GM12878 (cell line): ENCODE measurements around the gene SACM1L. TPM values are rescaled to one million over a fixed set of nuclear protein-coding genes. Genes with fewer than 3 reads are reported as not detected.

Experiments used
- ATAC-seq: fragments of 200-7000 bp; cut with Tn5 transposase; 3 replicates; pipeline ENCODE4 v1.9.1; 2020; ENCODE audit warnings: mild to moderate bottlenecking, moderate library complexity
- BruUV-seq: library from RNA; stranded (reverse); fragments of 400-500 nt; replicated peaks from 2 replicates; lab custom pipeline; 2021; lab: Mats Ljungman, UMichigan
- CTCF ChIA-PET: fragments of 300-600 bp; sonication (Branson Sonifier 250); formaldehyde crosslinking; extraction: SDS; loops from one replicate; lab custom pipeline; 2021; ENCODE audit warnings: inconsistent platforms; lab: Yijun Ruan, JAX
- POLR2A ChIA-PET: fragments of 350-600 bp; formaldehyde crosslinking; extraction: SDS; loops from one replicate; lab custom pipeline; 2021; ENCODE audit warnings: inconsistent platforms; lab: Charles Lee
- RAD21 ChIA-PET: fragments of 300-600 bp; sonication (Branson Sonifier 250); formaldehyde crosslinking; loops from one replicate; lab custom pipeline; 2023; ENCODE audit warnings: antibody characterized with exemption; ENCODE audit not compliant: unreplicated experiment; lab: Charles Lee
- SMC1A ChIA-PET: fragments of 300-600 bp; sonication (Branson Sonifier 250); formaldehyde crosslinking; loops from one replicate; lab custom pipeline; 2023; ENCODE audit not compliant: unreplicated experiment, uncharacterized antibody; lab: Charles Lee
- DNase-seq: peaks from one replicate; pipeline ENCODE4 v3.0.0-alpha.2; 2011; ENCODE audit warnings: low read depth, low spot score
- FAIRE-seq: peaks from 3 replicates; lab custom pipeline; 2011; peaks lifted over from hg19 to GRCh38; lab: Jason Lieb, UNC
- H2AFZ ChIP-seq: 2 replicates; pipeline ENCODE4 v1.6.0; 2011; ENCODE audit warnings: low read depth, low read length, control low read depth; ENCODE audit not compliant: control insufficient read depth
- H3K27ac ChIP-seq: 2 replicates; pipeline ENCODE4 v1.5.1; 2011; ENCODE audit warnings: control low read depth; ENCODE audit not compliant: control insufficient read depth, insufficient read depth
- H3K27me3 ChIP-seq, 2 experiments: replicated peaks in 1 of 2; 2 replicates each; pipeline versions ENCODE4 v1.6.0 to v1.6.1; 2011; ENCODE audit warnings: low read length in 1 of 2; ENCODE audit not compliant: control insufficient read depth in 2 of 2, insufficient read depth in 2 of 2
- H3K36me3 ChIP-seq, 2 experiments: 2 replicates each; pipeline ENCODE4 v1.5.1; 2011; ENCODE audit warnings: low read length in 1 of 2; ENCODE audit not compliant: control insufficient read depth in 2 of 2, insufficient read depth in 2 of 2
- H3K4me1 ChIP-seq: 2 replicates; pipeline ENCODE4 v1.6.1; 2011; ENCODE audit warnings: mild to moderate bottlenecking, low read length, moderate library complexity, mixed read lengths; ENCODE audit not compliant: control insufficient read depth, insufficient read depth
- H3K4me2 ChIP-seq: 2 replicates; pipeline ENCODE4 v1.6.0; 2011; ENCODE audit warnings: control low read depth; ENCODE audit not compliant: control insufficient read depth, insufficient read depth
- H3K4me3 ChIP-seq: fragments of 200-600 bp; sonication (generic); 2 replicates; pipeline ENCODE4 v1.5.1; 2016
- H3K79me2 ChIP-seq: 2 replicates; pipeline ENCODE4 v1.6.0; 2011; ENCODE audit warnings: low read length; ENCODE audit not compliant: control insufficient read depth, insufficient read depth
- H3K9ac ChIP-seq: 2 replicates; pipeline ENCODE4 v1.8.0; 2011; ENCODE audit warnings: low read length, control low read depth, mixed read lengths; ENCODE audit not compliant: control insufficient read depth, insufficient read depth
- H3K9me3 ChIP-seq: replicated peaks from 3 replicates; pipeline ENCODE4 v1.5.1; 2011; ENCODE audit warnings: mild to moderate bottlenecking, low read length; ENCODE audit not compliant: control insufficient read depth, insufficient read depth
- H4K20me1 ChIP-seq: 2 replicates; pipeline ENCODE4 v1.6.0; 2011; ENCODE audit not compliant: control insufficient read depth, insufficient read depth
- EED ChIP-seq: sonication (generic); IDR thresholded peaks from 2 replicates; pipeline ENCODE4 v1.6.1; 2016; ENCODE audit warnings: antibody characterized with exemption, low read depth
- HCFC1 ChIP-seq: fragments of 150-350 bp; IDR thresholded peaks from 2 replicates; pipeline ENCODE4 v1.6.1; 2014; ENCODE audit warnings: low read length
- KLF5 ChIP-seq: fragments of 450-650 bp; IDR thresholded peaks from 2 replicates; pipeline ENCODE4 v1.6.1; 2014; ENCODE audit warnings: mild to moderate bottlenecking; ENCODE audit not compliant: partially characterized antibody
- LARP7 ChIP-seq: fragments of 450-650 bp; IDR thresholded peaks from 2 replicates; pipeline ENCODE4 v1.6.1; 2017; ENCODE audit warnings: mild to moderate bottlenecking
- MEF2A ChIP-seq: IDR thresholded peaks from 2 replicates; pipeline ENCODE4 v1.6.1; 2011; ENCODE audit warnings: low read depth, mild to moderate bottlenecking, low read length, moderate library complexity; ENCODE audit not compliant: insufficient read depth
- NBN ChIP-seq: fragments of 450-650 bp; IDR thresholded peaks from 2 replicates; pipeline ENCODE4 v1.6.1; 2016
- NR2C1 ChIP-seq: fragments of 450-650 bp; IDR thresholded peaks from 2 replicates; pipeline ENCODE4 v1.6.1; 2017; ENCODE audit warnings: antibody characterized with exemption, mild to moderate bottlenecking, moderate library complexity
- SP1 ChIP-seq: IDR thresholded peaks from one replicate; pipeline ENCODE4 v1.6.1; 2011; ENCODE audit warnings: low read depth, low read length
- SUPT20H ChIP-seq: IDR thresholded peaks from 2 replicates; pipeline ENCODE4 v1.6.1; 2011; ENCODE audit warnings: low read depth, mild to moderate bottlenecking, low read length, moderate library complexity, borderline replicate concordance; ENCODE audit not compliant: control insufficient read depth
- ZBED1 ChIP-seq: IDR thresholded peaks from 2 replicates; pipeline ENCODE4 v1.6.1; 2016; ENCODE audit warnings: borderline replicate concordance
- ZNF622 ChIP-seq: fragments of 450-650 bp; IDR thresholded peaks from 2 replicates; pipeline ENCODE4 v1.6.1; 2017; ENCODE audit warnings: mild to moderate bottlenecking, inconsistent platforms
- WGBS: methylation state at CpG from one replicate; pipeline ENCODE4 v1.1.6; 2016; ENCODE audit warnings: low lambda C conversion rate; ENCODE audit not compliant: insufficient replicate concordance, insufficient coverage; ENCODE audit errors: missing lambda C conversion rate; 5-methylcytosine and 5-hydroxymethylcytosine counted together
- in situ Hi-C: fragments of 300-500 bp; cut with MboI; formaldehyde crosslinking; loops from 9 replicates; pipeline ENCODE4 v1.14.3; 2018; ENCODE audit warnings: mixed read lengths
- intact Hi-C: fragments of 100-400 bp; cut with micrococcal nuclease; formaldehyde crosslinking; loops from one replicate; pipeline ENCODE4 v1.14.2; 2022; ENCODE audit not compliant: unreplicated experiment
- polyA plus RNA-seq, 11 experiments: library from polyadenylated mRNA; depleted of rRNA in 4 of 11; unstranded in 6 of 11; stranded (reverse) in 5 of 11; fragments of >200 nt; fragmentation: Nextera tagmentation in 4 of 11; fragmentation: Illumina TruSeq in 1 of 11; extraction: Ambion mirVana in 4 of 11; extraction: Trizol in 1 of 11; gene quantifications; 1 replicate in 1 of 11; 2 replicates in 10 of 11; pipeline versions ENCODE4 v1.2.1 to v1.2.3, GENCODE V29; 2011 to 2016; ENCODE audit warnings: inconsistent platforms in 2 of 11, missing spikeins in 2 of 11, low read depth in 1 of 11
- total RNA-seq, 4 experiments: library from RNA; depleted of rRNA in 3 of 4; stranded (reverse); fragments of >200 nt in 3 of 4; fragmentation: Illumina TruSeq in 1 of 4; extraction: Trizol in 1 of 4; gene quantifications; 2 replicates each; pipeline versions ENCODE4 v1.2.1 to v1.2.3, GENCODE V29; 2013 to 2021
- TF ChIP-seq, protein P1 (sequence below): fragments of 450-650 bp; conservative IDR thresholded peaks from 2 replicates; pipeline ENCODE4 v1.6.1; 2017; ENCODE audit warnings: mild to moderate bottlenecking, moderate library complexity
- TF ChIP-seq, protein P2 (sequence below): fragments of 150-350 bp; IDR thresholded peaks from 2 replicates; pipeline ENCODE4 v1.6.1; 2016; ENCODE audit warnings: low read depth, low read length
- TF ChIP-seq, protein P3 (sequence below): IDR thresholded peaks from 2 replicates; pipeline ENCODE4 v1.6.1; 2012; ENCODE audit warnings: low read depth, low read length, improper control_type of control experiment
- TF ChIP-seq, protein P4 (sequence below): IDR thresholded peaks from 2 replicates; pipeline ENCODE4 v1.6.1; 2011; ENCODE audit warnings: mild to moderate bottlenecking, low read depth, low read length, moderate library complexity; ENCODE audit not compliant: insufficient replicate concordance

The SACM1L gene
- total and polyA plus RNA-seq, 10 of the 15 experiments (the other 5 are each of a cell fraction or from before 2014, with no cell fraction given), result 16.5 to 48.3 (median 28.9) TPM

DNA sequence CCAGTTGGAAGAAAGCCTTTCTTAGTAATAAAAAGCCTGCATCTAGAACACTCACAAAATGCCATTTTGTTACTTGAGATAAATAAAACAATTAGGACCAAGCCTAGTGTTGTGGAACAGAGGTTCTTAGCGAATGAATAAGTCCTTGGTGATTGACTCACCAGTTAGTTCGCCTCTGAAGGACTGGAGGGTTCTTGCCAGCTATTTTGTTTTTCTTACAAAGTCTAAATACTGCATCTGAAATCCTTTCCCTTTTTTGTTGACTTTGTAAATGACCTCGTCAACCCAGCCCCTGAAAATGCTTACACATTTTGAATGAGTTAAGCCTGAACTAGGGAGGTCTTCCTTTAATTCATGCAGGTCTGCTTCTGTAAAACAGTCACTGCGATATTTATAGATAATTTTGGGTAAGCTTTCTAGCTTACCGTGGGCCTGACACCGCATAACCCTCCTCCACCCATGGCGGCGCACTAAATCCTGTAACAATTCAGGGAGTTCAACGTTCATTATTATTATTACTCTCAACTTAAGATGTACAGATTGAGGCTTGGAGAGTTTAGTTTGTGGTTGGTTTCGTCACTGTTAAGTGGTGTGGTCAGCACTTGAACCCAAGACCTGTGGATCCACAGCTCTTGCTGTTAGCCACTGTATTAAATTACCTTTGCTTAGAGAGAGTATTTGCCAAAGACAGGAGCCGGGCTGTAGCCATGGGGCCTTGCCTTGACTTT, 45.0 kb upstream of the SACM1L start (continued):
- TF ChIP-seq, protein P1, sequence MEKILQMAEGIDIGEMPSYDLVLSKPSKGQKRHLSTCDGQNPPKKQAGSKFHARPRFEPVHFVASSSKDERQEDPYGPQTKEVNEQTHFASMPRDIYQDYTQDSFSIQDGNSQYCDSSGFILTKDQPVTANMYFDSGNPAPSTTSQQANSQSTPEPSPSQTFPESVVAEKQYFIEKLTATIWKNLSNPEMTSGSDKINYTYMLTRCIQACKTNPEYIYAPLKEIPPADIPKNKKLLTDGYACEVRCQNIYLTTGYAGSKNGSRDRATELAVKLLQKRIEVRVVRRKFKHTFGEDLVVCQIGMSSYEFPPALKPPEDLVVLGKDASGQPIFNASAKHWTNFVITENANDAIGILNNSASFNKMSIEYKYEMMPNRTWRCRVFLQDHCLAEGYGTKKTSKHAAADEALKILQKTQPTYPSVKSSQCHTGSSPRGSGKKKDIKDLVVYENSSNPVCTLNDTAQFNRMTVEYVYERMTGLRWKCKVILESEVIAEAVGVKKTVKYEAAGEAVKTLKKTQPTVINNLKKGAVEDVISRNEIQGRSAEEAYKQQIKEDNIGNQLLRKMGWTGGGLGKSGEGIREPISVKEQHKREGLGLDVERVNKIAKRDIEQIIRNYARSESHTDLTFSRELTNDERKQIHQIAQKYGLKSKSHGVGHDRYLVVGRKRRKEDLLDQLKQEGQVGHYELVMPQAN, result no peak
- TF ChIP-seq LARP7 (no peak), EED (no peak), ZBED1 (no peak)
- TF ChIP-seq, all 136 proteins: peak for 0

DNA sequence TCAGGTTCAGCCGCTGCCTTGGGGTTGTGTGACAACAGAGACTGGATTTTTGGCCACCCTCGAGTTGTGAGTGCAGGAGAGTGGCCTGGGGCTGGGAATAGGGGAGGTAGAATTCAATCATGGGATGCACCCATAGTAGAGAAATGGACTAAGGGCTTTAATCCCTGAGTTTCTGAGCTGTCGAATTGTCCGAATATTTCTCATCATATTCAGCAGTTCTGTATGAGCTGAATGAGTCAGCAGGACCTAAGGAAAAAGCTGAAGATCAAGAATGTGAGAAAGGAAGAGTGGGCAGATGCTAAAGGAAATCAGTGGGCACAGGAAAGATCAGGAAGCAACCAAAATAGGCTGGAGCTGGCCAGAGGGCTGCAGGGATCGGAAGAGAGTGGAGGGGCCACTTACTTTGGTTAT, 44.4 kb upstream of the SACM1L start:
- Histone ChIP-seq H3K36me3 (peaks cover 18 to 44% of the 10 kb centered on the region in 2 experiments), H3K4me2 (no peak overlapping the region), H3K79me2 (peaks cover 17% of the 10 kb centered on the region), H3K4me1 (peaks cover 2% of the 10 kb centered on the region), H3K9ac (no peak overlapping the region), H3K27ac (no peak overlapping the region), H3K4me3 (no peak overlapping the region), H3K9me3 (no peaks in the 10 kb centered on the region; the same call in 1 of the 3 replicates), H3K27me3 (no peaks in the 10 kb centered on the region), H4K20me1 (peaks cover 15% of the 10 kb centered on the region), H2AFZ (no peak overlapping the region)
- no peak for FAIRE-seq
- no peak for ATAC-seq
- SMC1A ChIA-PET, result interaction anchor here (0.6 to 1.4 kb wide), 4 partner anchors 10 to 68 kb away, joined by 3 to 4 read pairs (median 4); no protein-coding TSS in a partner anchor
- POLR2A ChIA-PET, result interaction anchor here (0.7 to 1.3 kb wide), 2 partner anchors 11 to 39 kb away, joined by 3 read pairs; no protein-coding TSS in a partner anchor
- intact Hi-C loops, result no loop called here
- CTCF ChIA-PET, result interaction anchor here (0.9 to 2.3 kb wide), 7 partner anchors 9 to 134 kb away, joined by 3 to 9 read pairs (median 3); no protein-coding TSS in a partner anchor
- no peak for DNase-seq
- TSS peak; percentile 19 for BruUV-seq
- in situ Hi-C loops, result no loop called here
- RAD21 ChIA-PET, result interaction anchor here (1.0 kb wide), 1 partner anchor 130 kb away, joined by 3 read pairs; no protein-coding TSS in a partner anchor
- 76% methylated on average over 5 of the region's 5 CpGs for WGBS
- TF ChIP-seq HCFC1 (no peak), ZNF622 (no peak), SP1 (no peak), NBN (no peak), KLF5 (no peak), NR2C1 (no peak), SUPT20H (no peak), MEF2A (no peak)
- TF ChIP-seq, protein P2, sequence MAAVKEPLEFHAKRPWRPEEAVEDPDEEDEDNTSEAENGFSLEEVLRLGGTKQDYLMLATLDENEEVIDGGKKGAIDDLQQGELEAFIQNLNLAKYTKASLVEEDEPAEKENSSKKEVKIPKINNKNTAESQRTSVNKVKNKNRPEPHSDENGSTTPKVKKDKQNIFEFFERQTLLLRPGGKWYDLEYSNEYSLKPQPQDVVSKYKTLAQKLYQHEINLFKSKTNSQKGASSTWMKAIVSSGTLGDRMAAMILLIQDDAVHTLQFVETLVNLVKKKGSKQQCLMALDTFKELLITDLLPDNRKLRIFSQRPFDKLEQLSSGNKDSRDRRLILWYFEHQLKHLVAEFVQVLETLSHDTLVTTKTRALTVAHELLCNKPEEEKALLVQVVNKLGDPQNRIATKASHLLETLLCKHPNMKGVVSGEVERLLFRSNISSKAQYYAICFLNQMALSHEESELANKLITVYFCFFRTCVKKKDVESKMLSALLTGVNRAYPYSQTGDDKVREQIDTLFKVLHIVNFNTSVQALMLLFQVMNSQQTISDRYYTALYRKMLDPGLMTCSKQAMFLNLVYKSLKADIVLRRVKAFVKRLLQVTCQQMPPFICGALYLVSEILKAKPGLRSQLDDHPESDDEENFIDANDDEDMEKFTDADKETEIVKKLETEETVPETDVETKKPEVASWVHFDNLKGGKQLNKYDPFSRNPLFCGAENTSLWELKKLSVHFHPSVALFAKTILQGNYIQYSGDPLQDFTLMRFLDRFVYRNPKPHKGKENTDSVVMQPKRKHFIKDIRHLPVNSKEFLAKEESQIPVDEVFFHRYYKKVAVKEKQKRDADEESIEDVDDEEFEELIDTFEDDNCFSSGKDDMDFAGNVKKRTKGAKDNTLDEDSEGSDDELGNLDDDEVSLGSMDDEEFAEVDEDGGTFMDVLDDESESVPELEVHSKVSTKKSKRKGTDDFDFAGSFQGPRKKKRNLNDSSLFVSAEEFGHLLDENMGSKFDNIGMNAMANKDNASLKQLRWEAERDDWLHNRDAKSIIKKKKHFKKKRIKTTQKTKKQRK, result no peak
- TF ChIP-seq, protein P3, sequence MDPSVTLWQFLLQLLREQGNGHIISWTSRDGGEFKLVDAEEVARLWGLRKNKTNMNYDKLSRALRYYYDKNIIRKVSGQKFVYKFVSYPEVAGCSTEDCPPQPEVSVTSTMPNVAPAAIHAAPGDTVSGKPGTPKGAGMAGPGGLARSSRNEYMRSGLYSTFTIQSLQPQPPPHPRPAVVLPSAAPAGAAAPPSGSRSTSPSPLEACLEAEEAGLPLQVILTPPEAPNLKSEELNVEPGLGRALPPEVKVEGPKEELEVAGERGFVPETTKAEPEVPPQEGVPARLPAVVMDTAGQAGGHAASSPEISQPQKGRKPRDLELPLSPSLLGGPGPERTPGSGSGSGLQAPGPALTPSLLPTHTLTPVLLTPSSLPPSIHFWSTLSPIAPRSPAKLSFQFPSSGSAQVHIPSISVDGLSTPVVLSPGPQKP, result no peak
- TF ChIP-seq, protein P4, sequence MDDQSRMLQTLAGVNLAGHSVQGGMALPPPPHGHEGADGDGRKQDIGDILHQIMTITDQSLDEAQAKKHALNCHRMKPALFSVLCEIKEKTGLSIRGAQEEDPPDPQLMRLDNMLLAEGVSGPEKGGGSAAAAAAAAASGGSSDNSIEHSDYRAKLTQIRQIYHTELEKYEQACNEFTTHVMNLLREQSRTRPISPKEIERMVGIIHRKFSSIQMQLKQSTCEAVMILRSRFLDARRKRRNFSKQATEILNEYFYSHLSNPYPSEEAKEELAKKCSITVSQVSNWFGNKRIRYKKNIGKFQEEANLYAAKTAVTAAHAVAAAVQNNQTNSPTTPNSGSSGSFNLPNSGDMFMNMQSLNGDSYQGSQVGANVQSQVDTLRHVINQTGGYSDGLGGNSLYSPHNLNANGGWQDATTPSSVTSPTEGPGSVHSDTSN, result no peak
